NCI-H345 (cell line): ENCODE results near the gene CUBN.
"Not testable (repeated sequence)": the region's sequence is repeated elsewhere in the genome, so short reads cannot be mapped to it uniquely, and the experiment has no call there.

Experiments
- DNase-seq: peaks from one replicate; lab custom pipeline; 2025; lab: John Stamatoyannopoulos, UW

CUBN gene

DNA sequence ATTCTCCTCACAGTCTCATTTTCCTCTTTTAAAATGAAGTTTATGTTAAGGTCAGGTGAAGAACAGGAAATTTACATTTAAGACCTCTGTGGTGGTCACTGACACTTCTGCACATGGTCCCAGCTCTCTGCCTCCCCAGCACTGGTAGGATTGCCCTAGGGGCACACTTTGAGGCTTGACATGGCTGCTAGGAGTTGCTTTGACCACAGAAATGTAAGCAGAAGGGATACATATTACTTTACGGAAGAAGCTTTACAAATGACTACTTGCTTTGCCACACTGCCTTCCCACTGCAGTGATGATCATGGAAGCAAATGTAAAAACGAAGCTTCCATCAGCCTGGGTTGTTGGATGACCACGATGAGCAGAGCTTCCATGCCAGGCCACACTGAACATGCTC, 259.3 kb downstream of the CUBN start:
- DNase-seq = no peak

DNA sequence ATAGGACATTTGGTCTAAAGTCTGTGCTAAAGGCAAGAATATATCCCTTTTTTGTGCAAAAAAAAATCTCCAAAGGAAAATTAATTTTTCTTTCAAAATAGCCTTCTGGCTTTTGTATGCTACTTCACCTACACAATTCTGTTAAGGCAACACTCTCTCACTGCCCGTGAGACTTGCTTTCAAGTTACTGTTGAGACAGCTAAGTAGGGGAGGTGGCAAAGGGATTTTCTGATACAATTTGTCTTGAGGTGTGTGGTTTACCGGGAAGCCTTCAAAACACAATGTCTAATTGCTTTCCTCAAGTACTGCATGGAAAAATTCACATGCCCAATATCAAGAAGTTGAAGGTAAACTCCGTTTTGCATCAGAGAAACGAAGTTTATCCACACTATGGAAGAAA, 261.6 kb downstream of the CUBN start:
- DNase-seq = no peak

- DNase-seq = no peak
Measured at GRCh38 chr10:16867556-16867955, 262.1 kb downstream of the CUBN start.

DNA sequence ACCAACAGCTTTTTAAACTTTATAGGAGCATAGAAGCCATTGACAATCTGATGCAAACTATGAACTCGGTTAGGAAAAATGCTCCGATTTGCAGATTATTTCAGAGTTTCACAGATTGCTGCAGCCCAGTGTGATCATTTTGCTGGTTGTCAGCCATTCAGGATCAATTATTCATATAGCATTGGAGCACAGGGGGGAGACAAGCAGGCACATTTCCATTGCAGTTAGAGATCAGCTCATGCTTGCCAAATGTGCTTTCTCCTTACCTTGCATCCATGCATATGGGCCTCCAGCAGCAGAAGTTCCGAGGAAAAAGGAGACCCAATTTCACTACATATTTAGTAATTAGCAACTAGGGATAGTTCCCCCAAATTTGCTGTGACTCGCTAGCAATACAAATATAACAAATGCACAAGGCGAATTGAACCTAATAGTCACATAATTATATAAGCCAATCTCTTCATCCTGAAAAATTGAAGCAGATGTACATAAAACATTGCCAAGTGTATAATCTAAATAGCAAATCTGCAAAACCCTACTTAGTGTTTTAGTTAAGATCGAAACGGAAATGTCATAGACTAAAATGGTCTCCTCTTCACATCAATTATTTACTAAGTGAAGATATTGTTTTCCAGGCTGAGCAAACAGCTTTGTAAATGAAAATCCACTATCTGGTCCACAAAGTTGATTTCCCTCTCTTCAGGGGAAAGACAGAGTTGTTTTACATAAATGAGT, 262.9 kb downstream of the CUBN start:
- DNase-seq = no peak

DNA sequence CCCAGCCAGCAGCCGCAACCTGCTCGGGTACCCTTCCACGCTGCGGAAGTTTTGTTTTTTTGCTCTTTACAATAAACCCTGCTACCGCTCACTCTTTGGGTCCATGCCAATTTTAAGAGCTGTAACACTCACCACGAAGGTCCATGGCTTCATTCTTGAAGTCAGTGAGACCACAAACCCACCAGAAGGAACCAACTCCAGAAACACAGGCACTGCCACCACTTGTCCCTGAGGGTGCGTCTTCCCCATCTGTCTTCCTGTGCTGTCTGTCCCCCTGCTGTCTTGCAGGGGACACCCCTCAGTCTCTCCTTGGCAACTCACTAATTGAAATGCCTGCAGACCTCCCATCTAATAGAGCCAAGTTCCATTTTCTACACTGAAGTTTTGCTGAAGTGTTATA, 263.8 kb downstream of the CUBN start:
- DNase-seq = no peak

DNA sequence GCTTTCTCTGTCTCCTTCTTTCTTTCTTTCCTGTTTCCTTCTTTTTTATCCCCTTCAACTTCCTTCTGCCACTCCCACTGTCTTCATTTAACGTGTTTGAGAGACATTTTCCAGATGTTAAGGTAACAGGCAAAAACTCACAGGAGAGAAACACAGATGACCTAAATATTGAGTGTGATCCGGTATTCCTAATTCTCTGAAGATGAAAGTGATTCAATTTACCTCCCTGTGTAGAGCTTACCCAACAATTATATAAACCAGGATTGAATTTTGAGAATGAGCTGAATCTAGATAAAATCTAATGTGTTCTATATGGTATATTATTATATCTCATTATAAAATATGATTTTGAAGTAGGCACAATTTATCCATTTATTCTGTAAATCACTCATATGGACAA, 265.8 kb downstream of the CUBN start:
- DNase-seq = no peak

DNA sequence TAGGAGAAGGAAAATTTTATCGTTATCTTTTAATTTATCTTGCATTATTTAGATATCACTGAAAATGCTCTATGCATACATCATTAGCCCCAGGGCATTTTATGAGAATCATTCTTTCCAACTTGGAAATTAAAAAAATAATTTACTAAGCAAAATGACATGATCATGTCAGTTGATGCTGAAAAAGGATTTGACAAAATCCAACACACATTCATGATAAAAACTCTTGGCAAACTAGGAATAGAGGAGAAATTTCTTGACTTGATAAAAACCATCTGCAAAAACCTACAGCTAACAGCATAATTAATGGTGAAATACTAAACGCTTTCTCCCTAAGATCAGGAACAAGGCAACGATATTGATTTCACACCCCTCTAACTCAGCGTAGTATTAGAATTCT, 272.2 kb downstream of the CUBN start:
- DNase-seq = no peak

- DNase-seq = no peak
Measured at GRCh38 chr10:16856567-16856966, 273.0 kb downstream of the CUBN start.

DNA sequence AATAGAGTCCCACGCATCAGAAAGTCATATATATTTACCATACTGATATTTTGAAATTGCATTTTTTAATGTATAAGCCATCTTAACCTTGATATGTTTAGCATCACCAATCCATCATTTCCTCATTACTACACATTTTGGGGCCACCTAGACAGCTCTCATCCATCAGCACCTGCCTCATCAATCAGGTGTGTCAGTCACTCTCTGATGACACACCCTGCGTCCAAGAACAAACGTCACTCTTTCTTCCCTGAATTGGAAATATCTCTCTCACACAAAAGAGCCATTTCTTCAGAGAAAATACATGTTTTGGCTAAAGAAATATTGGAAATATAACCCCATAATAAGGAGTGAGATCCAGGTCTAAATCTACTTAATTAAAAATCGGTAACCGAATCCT, 273.5 kb downstream of the CUBN start:
- DNase-seq = no peak

DNA sequence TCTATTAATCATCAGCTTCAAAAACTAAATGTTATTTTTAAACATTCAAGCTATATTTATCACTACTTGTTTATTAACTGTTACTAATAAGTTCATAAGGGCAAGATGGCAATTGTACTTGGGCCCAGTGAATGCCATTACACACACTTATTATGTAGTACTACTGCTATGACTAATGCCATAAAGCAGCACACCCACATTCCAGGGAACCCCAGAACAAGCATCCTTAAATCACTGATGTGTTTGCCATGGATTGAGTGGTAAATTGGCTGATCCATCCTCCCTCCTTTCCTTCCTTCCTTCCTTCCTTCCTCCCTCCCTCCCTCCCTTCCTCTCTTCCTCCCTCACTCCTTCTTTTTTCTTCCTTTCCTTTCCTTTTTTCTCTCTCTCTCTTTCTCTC, 275.0 kb downstream of the CUBN start:
- no peak for DNase-seq

DNA sequence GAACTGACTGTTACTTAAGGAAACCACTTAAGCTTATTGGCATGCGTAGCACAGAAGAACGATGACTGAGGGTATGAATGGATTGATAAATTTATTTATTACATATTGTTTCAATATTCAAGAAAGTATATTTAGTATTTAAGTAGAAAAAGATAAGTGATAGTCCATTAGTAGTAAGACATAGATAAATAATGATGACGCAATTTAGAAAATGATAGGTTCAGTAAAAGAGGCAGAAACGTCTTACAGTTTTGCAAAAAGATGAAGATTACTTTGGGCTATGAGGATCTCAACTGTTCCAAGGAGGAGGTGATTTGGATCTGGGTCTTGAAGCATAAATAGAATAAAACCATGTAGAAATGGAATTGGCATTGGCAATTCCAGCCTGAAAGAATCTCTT, 275.8 kb downstream of the CUBN start:
- no peak for DNase-seq

- no peak for DNase-seq
Measured at GRCh38 chr10:16853201-16853600, 276.4 kb downstream of the CUBN start.

- no peak for DNase-seq
Measured at GRCh38 chr10:16852624-16853023, 277.0 kb downstream of the CUBN start.

DNA sequence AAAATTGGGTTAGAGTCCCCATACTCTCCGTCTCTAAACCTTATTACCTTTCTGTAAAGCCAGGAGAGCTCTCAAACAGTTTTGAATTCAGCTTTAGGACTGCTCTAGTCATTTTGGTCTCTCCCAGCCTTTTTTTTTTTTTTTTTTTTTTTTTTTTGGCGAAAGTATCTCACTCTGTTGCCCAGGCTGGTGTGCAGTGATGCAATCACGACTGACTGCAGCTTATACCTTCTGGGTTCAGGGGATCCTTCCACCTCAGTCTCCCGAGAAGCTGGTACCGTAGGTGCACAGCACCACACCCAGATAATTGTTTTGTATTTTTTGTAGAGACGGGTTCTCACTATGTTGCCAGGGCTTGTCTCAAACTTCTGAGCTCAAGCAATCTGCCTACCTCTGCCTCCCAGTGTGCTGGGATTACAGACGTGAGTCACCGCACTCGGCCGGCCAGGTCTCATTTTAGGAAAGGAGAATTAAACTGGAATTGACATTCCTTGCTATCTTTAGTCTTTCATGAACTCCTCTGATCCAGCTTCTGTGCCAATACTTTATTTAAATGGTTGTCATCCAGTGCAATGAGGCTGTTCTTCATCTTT, 281.0 kb downstream of the CUBN start:
- no peak for DNase-seq

DNA sequence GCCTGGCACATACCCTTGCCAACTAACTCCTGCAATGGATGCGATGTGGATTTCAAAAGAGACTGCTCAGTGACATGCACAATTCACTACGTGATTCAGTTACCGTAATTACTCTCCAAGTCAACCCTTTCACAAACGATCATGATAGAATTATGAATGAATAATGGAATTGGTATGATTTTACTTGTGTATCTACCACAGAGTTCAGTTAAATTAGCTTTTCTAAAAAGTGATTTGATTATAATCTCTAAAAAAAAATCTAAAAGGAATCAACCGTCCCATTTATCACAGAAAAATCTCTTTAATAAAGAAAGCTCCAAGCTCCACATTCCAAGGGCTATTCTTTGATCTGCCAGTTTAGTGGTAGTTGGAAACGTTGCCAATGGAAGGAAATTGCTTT, 282.0 kb downstream of the CUBN start:
- DNase-seq = no peak

GRCh38 chr10:16845248-16845647, 284.4 kb downstream of the CUBN start:
- no peak for DNase-seq

GRCh38 chr10:16843252-16843870, 286.2 kb downstream of the CUBN start:
- DNase-seq = peak; percentile 45

DNA sequence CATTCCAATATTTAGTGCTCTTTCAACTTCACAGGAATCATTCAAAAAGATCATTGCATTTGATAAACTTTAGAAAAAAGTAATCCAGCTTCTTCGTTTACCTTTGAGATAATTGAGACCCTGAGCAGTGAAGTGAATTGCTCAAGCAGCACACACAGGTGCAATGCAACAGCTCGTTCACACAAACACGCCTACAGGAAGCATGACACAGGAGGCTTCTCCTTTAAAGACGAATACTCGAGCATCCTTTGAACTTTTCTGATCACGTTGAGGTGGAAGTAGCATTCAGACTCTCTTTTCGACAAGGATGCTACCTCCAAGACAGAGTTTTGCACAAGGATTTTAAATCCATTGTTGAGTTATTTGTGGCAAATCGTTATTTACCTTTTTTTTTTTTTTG, 294.4 kb downstream of the CUBN start:
- DNase-seq = no peak

- no peak for DNase-seq
Measured at GRCh38 chr10:16832351-16833080, 297.1 kb downstream of the CUBN start.

- DNase-seq = no peak
Measured at GRCh38 chr10:16828701-16829175, 300.9 kb downstream of the CUBN start.

- DNase-seq = peak; percentile 61
Measured at GRCh38 chr10:16828114-16828568, 301.5 kb downstream of the CUBN start.

GRCh38 chr10:16827474-16827873, 302.1 kb downstream of the CUBN start:
- DNase-seq = not testable (repeated sequence)
